ENCODE data around the gene KAT5. TPM values are rescaled to one million over a fixed set of nuclear protein-coding genes. Genes with fewer than 3 reads are reported as not detected.

KAT5 gene
- total and polyA plus RNA-seq, 2 donors (not counting 3 experiments of a cell fraction or from before 2014, with no cell fraction given): 35.8 to 48.8 TPM

DNA sequence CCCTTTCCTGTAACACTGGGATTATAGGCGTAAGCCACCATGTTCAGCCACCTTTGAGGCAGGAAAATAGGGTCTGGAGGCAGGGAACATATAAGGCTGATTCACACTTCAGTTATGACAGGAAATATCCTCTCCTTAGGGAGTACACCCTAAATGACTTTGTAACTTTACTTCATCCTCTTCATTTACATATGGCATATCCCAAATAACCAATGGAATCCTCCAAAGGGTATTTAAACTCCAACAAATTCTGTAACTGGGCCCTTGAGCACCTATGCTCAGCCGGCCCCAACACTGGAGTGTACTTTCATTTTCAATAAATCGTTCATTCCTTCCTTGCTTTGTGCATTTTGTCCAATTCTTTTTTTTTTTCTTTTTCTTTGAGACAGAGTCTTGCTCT lies 1.6 kb upstream of the KAT5 start:
- Histone ChIP-seq H3K79me2 (ENCODE audit: control insufficient read depth, insufficient read depth, low read length) (no peaks in the 10 kb centered on the region), H2AFZ (ENCODE audit: low read depth, low read length) (no peak overlapping the region), H3K4me2 (ENCODE audit: insufficient read depth, low read length) (no peak overlapping the region), H3K27ac (ENCODE audit: insufficient read depth, low read depth, low read length) (no peak overlapping the region), H3K4me1 (ENCODE audit: control insufficient read depth, extremely low read depth, insufficient read depth, low read length) (peaks cover 6% of the 10 kb centered on the region), H3K9me3 (replicated peaks; ENCODE audit: control insufficient read depth, insufficient read depth, low read length) (no peaks in the 10 kb centered on the region), H3K36me3 (ENCODE audit: control insufficient read depth in 2 of 2, extremely low read depth in 1 of 2, insufficient read depth in 2 of 2, low read length in 2 of 2) (peaks cover 6 to 11% of the 10 kb centered on the region in 2 experiments), H3K4me3 (replicated peaks in 1 of 3; ENCODE audit: insufficient read depth in 1 of 3, low read depth in 1 of 3, low read length in 3 of 3) (no peak overlapping the region), H3K9me1 (replicated peaks; ENCODE audit: control insufficient read depth, extremely low read depth, insufficient read depth, low read length) (no peaks in the 10 kb centered on the region), H3K9ac (replicated peaks; ENCODE audit: extremely low read depth, insufficient read depth, low read length) (no peak overlapping the region), H3K27me3 (ENCODE audit: control insufficient read depth in 2 of 2, insufficient read depth in 2 of 2, low read length in 2 of 2) (no peaks in the 10 kb centered on the region), H4K20me1 (replicated peaks; ENCODE audit: control insufficient read depth, extremely low read depth, insufficient read depth, low read length) (no peaks in the 10 kb centered on the region)
- no TSS peak for BruUV-seq (replicated peaks)
- no peak for DNase-seq (ENCODE audit: low read depth, low spot score)
- FAIRE-seq: no peak
- POLR2A ChIA-PET: no interaction called here
- intact Hi-C loops (cut with micrococcal nuclease) (no loop called here), dilution Hi-C loops (cut with MboI; ENCODE audit: extremely low pct_ligation_motif_present, low sequenced_read_pairs) (no loop called here)
- TF ChIP-seq JUN (IDR thresholded peaks at IDR 0.05; ENCODE audit: borderline replicate concordance, insufficient read depth, insufficient read length, low read depth) (no peak), CTCF (IDR thresholded peaks at IDR 0.05; ENCODE audit: extremely low read depth in 1 of 2, insufficient read depth in 1 of 2, low read depth in 1 of 2, low read length in 2 of 2) (no peak), POLR2A (IDR thresholded peaks at IDR 0.05; ENCODE audit: low read depth, low read length) (no peak), MYC (IDR thresholded peaks at IDR 0.05; ENCODE audit: low read depth, low read length) (no peak), FOS (IDR thresholded peaks at IDR 0.05; ENCODE audit: borderline replicate concordance, insufficient read depth, low read length) (no peak), EZH2 (IDR thresholded peaks at IDR 0.05; ENCODE audit: borderline replicate concordance, low read depth, low read length, severe bottlenecking) (no peak), MAX (IDR thresholded peaks at IDR 0.05; ENCODE audit: insufficient read depth, insufficient read length) (no peak), POLR2AphosphoS5 (IDR thresholded peaks at IDR 0.05; ENCODE audit: insufficient read depth, low read depth, low read length) (no peak), GATA2 (IDR thresholded peaks at IDR 0.05; ENCODE audit: insufficient read depth, insufficient read length, low read depth, low read length) (no peak)
- CTCF ChIA-PET: interaction anchor here (2.6 to 3.4 kb wide), 3 partner anchors 10 to 174 kb away, joined by 13 to 30 read pairs (median 21); partner anchors contain the start of genes AP5B1 and RNASEH2C

Measured in endothelial cell of umbilical vein (primary cell).